Esophagus (tissue), 2 donors: ENCODE results near the gene C9orf78. TPM values are rescaled to one million over a fixed set of nuclear protein-coding genes. Genes with fewer than 3 reads are reported as not detected.
"Not testable (repeated sequence)": the region's sequence is repeated elsewhere in the genome, so short reads cannot be mapped to it uniquely, and the experiment has no call there.

Source experiments
- H3K27ac ChIP-seq, 2 donors: one replicate each; pipeline ENCODE4 v1.5.1; 2013; ENCODE audit warnings: low read depth in 2 of 2, mild to moderate bottlenecking in 2 of 2, inconsistent platforms in 1 of 2, low read length in 1 of 2, moderate library complexity in 1 of 2
- H3K27me3 ChIP-seq, 2 donors: one replicate each; pipeline ENCODE4 v1.6.1; 2013; ENCODE audit warnings: low read length in 2 of 2, control low read depth in 1 of 2, mild to moderate bottlenecking in 1 of 2; ENCODE audit not compliant: insufficient read depth in 2 of 2, control insufficient read depth in 1 of 2
- H3K36me3 ChIP-seq, 2 donors: one replicate each; pipeline ENCODE4 v1.6.1; 2013; ENCODE audit warnings: low read length in 1 of 2; ENCODE audit not compliant: control insufficient read depth in 2 of 2, insufficient read depth in 2 of 2
- H3K4me1 ChIP-seq, 2 donors: one replicate each; pipeline ENCODE4 v1.6.1; 2013; ENCODE audit warnings: low read length in 1 of 2; ENCODE audit not compliant: control insufficient read depth in 2 of 2, insufficient read depth in 2 of 2
- H3K4me3 ChIP-seq, 2 donors: one replicate each; pipeline ENCODE4 v1.5.1; 2013; ENCODE audit warnings: low read length in 2 of 2, mild to moderate bottlenecking in 2 of 2, low read depth in 1 of 2, moderate library complexity in 1 of 2
- H3K9me3 ChIP-seq, 2 donors: one replicate each; pipeline ENCODE4 v1.6.1; 2013; ENCODE audit warnings: mild to moderate bottlenecking in 2 of 2, low read depth in 1 of 2, low read length in 1 of 2, moderate library complexity in 1 of 2; ENCODE audit not compliant: control insufficient read depth in 2 of 2, insufficient read depth in 1 of 2
- WGBS, 2 donors: extraction: QIAGEN DNeasy Blood & Tissue Kit; methylation state at CpG; one replicate each; pipeline ENCODE4 v1.1.7; 2013; 5-methylcytosine and 5-hydroxymethylcytosine counted together
- polyA plus RNA-seq, 2 donors: library from polyadenylated mRNA; stranded (reverse); fragments of 200-250 nt; gene quantifications; one replicate each; pipeline ENCODE4 v1.2.3, GENCODE V29; 2013
- donor health status: healthy with polysubstance abuse.
- donor health status: Bipolar disorder and iron deficiency.

Gene C9orf78
- polyA plus RNA-seq, 2 donors, result 21.9 to 39.5 TPM

DNA sequence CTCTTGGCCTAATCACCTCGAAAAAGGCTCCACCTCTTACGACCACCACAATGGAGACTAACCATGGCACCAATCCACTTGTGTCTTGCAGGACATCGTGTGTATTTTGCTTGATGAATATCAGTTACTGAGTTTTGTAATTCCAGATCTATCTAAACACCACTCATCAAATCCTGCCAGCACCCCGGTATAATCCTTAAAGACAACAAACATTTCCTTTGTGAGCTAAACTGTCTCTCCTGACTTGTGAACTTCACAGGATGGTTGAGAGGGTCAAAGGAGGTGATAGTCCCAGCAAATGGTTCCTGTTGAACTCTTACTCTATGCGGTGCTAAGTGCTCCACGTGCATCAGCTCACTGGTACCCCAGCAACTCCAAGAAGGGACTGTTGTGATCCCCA lies 36.1 kb downstream of the C9orf78 start:
- Histone ChIP-seq H3K36me3 (no peaks in the 10 kb centered on the region), H3K4me1 (peaks cover 2 to 3% of the 10 kb centered on the region in 2 donors), H3K27ac (no peak overlapping the region), H3K4me3 (no peak overlapping the region), H3K27me3 (no peaks in the 10 kb centered on the region), H3K9me3 (no peaks in the 10 kb centered on the region)
- WGBS, 2 donors, result 48 to 52% methylated on average over 6 of the region's 6 CpGs

DNA sequence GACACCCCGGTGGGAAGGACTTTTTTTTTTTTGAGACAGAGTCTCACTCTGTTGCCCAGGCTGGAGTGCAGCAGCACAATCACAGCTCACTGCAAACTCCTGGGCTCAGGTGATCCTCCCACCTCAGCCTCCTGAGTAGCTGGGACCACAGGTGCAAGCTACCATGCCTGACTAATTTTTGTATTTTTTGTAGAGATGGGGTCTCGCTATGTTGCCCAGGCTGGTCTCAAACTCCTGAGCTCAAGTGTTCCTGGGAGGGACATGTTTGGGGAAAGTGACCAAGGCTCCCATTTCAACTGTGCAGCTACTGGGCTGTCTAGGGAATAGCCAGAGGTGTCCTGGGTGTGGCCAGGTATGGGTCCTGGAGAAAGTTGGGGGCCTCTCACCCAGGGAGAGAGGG lies 39.0 kb downstream of the C9orf78 start:
- not testable (repeated sequence) for H3K27me3 ChIP-seq, H3K27ac ChIP-seq, H3K9me3 ChIP-seq, H3K4me3 ChIP-seq, H3K36me3 ChIP-seq, H3K4me1 ChIP-seq
- WGBS, 2 donors, result 69 to 71% methylated on average over 2 of the region's 2 CpGs

DNA sequence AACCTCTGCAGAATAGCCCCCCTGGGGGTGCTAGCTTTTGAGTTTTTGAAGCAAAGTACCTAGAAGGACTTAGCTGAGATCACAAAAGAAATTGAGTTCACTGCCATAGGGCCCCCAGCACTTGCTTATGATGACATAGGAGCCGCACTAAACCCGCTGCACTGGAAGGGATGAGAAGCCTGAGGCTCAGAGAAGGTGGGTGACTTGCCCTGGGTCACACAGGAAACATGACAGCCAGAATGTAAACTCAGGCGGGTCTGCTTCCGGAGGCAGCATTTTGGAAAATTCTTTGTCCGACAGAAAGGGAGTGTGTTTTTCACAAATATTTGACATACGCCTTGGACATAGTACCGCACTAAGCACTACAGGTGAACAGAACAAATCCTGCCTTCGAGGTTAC lies 40.5 kb downstream of the C9orf78 start:
- Histone ChIP-seq H3K27me3 (no peaks in the 10 kb centered on the region), H3K36me3 (no peaks in the 10 kb centered on the region), H3K4me1 (no peaks in the 10 kb centered on the region), H3K27ac (no peak overlapping the region), H3K4me3 (no peak overlapping the region), H3K9me3 (no peaks in the 10 kb centered on the region)
- WGBS, 2 donors, result 79 to 82% methylated on average over 8 of the region's 8 CpGs

DNA sequence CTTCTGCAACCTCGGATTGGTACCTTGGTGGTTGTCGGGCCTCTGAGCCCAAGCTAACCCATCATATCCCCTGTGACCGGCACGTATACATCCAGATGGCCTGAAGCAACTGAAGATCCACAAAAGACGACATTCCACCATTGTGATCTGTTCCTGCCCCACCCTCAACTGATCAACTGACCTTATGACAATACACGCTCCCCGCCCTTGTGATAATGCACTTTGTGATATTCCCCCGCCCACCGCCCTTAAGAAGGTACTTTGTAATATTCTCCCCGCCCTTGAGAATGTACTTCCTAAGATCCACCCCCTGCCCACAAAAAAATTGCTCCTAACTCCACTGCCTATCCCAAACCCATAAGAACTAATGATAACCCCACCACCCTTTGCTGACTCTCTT lies 48.6 kb downstream of the C9orf78 start:
- H3K27ac ChIP-seq, result no peak overlapping the region
- no peaks in the 10 kb centered on the region for H3K4me1 ChIP-seq
- no peak overlapping the region for H3K4me3 ChIP-seq
- H3K27me3 ChIP-seq, result no peaks in the 10 kb centered on the region
- H3K36me3 ChIP-seq, result no peaks in the 10 kb centered on the region
- H3K9me3 ChIP-seq, result no peaks in the 10 kb centered on the region
- WGBS, 2 donors, result 80 to 81% methylated on average over 10 of the region's 10 CpGs

DNA sequence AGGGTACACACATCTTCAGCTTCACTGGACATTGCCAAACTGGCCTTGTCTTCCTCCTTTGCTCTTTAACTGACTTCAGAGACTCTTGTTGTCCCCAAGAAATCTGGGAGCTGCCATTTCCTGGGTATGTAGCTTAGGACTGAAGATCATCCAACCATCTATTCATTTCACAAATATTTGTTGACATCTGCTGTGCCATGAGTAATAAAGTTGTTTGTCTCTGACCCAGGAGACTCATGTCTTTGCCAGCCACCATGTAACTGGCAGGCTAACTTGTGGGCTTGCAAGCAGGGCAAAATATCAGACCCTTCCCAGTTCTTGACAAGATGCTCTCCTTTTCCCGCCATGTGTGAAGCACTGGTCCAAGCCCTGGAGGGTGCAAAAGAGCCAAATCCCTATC lies 49.2 kb downstream of the C9orf78 start:
- Histone ChIP-seq H3K27ac (no peak overlapping the region), H3K9me3 (no peaks in the 10 kb centered on the region), H3K36me3 (no peaks in the 10 kb centered on the region), H3K4me1 (no peaks in the 10 kb centered on the region), H3K4me3 (no peak overlapping the region), H3K27me3 (no peaks in the 10 kb centered on the region)
- 86 to 91% methylated on average over 1 of the region's 1 CpG for WGBS, 2 donors

DNA sequence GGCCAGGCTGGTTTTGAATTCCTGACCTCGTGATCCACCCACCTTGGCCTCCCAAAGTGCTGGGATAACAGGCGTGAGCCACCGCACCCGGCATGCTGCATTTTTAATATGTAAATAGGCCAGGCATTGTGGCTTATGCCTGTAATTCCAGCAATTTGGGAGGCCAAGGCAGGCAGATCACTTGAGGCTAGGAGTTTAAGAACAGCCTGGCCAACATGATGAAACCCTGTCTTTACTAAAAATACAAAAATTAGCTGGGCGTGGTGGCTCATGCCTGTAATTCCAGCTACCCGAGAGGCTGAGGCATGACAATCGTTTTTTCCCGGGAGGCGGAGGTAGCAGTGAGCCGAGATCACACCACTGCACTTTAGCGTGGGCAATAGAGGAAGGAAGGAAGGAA lies 50.1 kb downstream of the C9orf78 start:
- 66 to 74% methylated on average over 11 of the region's 11 CpGs for WGBS, 2 donors
- H3K9me3 ChIP-seq, result not testable (repeated sequence)

DNA sequence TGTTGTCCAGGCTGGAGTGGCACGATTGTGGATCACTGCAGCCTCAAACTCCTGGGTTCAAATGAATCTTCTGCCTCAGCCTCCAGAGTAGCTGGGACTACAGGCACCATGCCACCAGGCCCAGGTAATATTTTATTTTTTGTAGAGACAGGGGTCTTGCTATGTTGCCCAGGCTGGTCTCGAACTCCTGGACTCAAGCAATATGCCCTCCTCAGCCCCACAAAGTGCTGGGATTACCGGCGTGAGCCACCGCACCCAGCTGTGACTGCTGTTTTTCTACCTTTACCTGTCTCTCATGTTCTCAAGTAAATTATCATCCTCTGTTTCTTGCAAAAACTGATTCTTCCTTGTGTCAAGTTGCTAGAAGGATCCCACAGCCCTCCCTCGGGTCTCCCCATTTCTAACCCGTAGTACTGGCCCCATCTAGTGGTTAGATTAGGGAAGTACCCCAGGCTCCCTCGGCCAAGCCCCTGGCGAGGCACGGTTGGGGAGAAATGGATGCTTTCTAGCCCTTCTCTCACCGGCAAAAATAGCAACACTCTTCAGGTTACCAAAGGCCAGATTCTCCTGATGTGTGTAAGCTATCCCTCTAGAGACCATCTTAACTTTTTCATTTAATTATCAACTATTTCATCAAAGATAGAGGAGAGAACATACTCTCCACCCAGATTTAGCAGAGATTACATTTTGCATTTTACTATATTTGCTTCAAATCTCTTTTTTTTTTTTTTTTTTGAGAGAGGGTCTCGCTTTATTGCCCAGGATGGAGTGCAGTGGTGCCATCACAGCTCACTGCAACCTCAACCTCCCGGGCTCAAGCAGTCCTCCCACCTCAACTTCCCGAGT lies 51.3 kb downstream of the C9orf78 start:
- H3K9me3 ChIP-seq, result no peaks in the 10 kb centered on the region
- H3K27me3 ChIP-seq, result no peaks in the 10 kb centered on the region
- 33 to 34% methylated on average over 14 of the region's 14 CpGs for WGBS, 2 donors
- H3K27ac ChIP-seq, result no peak overlapping the region
- no peaks in the 10 kb centered on the region for H3K4me1 ChIP-seq
- no peak overlapping the region for H3K4me3 ChIP-seq
- H3K36me3 ChIP-seq, result no peaks in the 10 kb centered on the region

More for the DNA sequence above, 50.1 kb downstream of the C9orf78 start:
- H3K4me3 ChIP-seq, H3K36me3 ChIP-seq, H3K27ac ChIP-seq, H3K27me3 ChIP-seq, H3K4me1 ChIP-seq: not testable (repeated sequence)

DNA sequence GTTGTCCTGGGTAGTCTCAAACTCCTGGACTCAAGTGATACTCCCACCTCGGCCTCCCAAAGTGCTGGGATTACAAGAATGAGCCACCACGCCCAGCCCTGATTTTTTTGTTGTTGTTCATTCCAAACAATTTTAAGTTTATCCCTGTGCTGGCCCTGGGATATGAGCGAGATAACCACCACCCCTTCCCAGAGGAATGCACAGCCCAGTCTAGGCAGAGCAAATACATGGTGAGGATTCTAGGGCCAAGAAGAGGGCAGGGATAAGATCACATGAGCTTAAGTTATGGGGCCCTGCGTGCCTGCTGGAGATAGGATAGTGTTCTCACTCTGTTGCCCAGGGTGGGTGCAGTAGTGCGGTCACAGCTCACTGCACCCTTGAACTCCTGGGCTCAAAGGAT lies 53.1 kb downstream of the C9orf78 start:
- Histone ChIP-seq H3K4me1 (peaks cover 0 to under 1% of the 10 kb centered on the region in 2 donors), H3K36me3 (no peaks in the 10 kb centered on the region), H3K9me3 (no peaks in the 10 kb centered on the region), H3K27me3 (no peaks in the 10 kb centered on the region), H3K27ac (no peak overlapping the region), H3K4me3 (no peak overlapping the region)
- WGBS, 2 donors, result 65 to 72% methylated on average over 5 of the region's 5 CpGs

DNA sequence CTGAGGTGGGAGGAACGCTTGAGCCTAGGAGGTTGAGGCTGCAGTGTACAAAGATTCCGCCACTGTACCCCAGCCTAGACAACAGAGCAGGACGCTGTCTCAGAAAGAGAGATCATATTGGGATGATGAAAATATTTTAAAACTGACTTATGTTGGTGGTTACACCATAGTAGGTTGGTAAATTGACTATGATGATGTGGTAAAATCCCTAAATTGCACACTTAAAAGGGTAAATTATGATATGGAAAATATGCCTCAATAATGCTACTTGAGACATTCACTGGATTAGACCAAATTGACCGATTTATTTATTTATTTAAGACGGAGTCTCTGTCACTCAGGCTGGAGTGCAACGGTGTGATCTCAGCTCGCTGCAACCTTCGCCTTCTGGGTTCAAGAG lies 53.9 kb downstream of the C9orf78 start:
- Histone ChIP-seq H3K36me3 (no peaks in the 10 kb centered on the region), H3K27me3 (no peaks in the 10 kb centered on the region), H3K9me3 (no peaks in the 10 kb centered on the region), H3K27ac (no peak overlapping the region), H3K4me1 (peaks cover 0 to 5% of the 10 kb centered on the region in 2 donors), H3K4me3 (no peak overlapping the region)
- WGBS, 2 donors, result 79 to 82% methylated on average over 8 of the region's 8 CpGs

DNA sequence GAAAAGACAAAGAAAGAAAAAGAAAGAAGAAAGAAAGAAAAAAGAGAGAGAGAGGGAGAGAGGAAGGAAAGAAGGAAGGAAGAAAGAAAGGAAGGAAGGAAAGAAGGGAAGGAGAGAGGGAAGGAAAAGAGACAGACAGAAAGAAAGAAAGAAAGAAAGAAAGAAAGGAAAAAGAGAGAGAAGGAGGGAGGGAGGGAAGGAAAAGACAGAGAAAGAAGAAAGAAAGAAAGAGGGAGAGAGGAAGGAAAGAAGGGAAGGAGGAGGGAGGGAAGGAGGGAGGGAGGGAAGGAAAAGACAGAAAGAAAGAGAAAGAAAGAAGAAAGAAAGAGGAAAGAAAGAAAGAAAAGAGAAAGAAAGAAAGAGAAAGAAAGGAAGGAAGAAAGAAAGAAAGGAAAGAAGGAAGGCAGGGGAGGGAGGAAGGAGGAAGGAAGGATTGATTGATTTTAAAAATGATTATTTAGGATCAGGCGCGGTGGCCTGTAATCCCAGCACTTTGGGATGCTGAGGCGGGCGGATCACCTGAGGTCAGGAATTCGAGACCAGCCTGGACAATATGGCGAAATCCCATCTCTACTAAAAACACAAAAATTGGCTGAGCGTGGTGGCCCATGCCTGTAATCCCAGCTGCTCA lies 55.4 kb downstream of the C9orf78 start:
- Histone ChIP-seq H3K4me1 (peaks cover 2 to 5% of the 10 kb centered on the region in 2 donors), H3K4me3 (no peak overlapping the region), H3K27me3 (no peaks in the 10 kb centered on the region), H3K9me3 (no peaks in the 10 kb centered on the region), H3K36me3 (no peaks in the 10 kb centered on the region), H3K27ac (no peak overlapping the region)
- WGBS, 2 donors, result 93% methylated on average over 6 to 7 of the region's 7 CpGs
